CD4-positive, alpha-beta T cell treated with Interleukin-17A for 4 hours (primary cell): ENCODE data around the gene TAF11L11.
"Not testable (repeated sequence)": the region's sequence is repeated elsewhere in the genome, so short reads cannot be mapped to it uniquely, and the experiment has no call there.

ENCODE experiments used
- DNase-seq: peaks from one replicate; pipeline ENCODE4 v3.0.0-alpha.2; 2020; ENCODE audit warnings: mixed read lengths

TAF11L11 gene

DNA sequence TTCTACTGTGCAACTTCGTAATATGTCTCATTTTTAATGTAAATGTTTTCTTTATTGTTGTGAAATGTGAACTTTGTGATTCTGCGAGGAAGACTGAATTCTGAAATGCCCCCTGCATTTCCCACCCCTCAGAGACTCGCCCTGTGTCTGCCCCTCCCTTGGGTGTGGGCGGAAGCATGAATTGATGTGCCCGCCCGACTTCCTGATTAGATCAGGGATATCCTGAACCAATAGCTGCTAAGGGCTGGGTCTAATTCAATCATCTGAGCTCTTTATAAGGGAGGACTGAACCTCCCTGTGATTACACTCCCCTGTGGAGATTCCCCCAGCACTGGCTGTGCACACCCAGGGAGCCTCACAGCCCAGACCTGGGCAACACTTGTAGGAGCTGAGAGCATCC is at the start of gene TAF11L11:
TSS of gene TAF11L11 (plus strand) at position 304 of the 400 bp plus-strand sequence.
- not testable (repeated sequence) for DNase-seq

DNA sequence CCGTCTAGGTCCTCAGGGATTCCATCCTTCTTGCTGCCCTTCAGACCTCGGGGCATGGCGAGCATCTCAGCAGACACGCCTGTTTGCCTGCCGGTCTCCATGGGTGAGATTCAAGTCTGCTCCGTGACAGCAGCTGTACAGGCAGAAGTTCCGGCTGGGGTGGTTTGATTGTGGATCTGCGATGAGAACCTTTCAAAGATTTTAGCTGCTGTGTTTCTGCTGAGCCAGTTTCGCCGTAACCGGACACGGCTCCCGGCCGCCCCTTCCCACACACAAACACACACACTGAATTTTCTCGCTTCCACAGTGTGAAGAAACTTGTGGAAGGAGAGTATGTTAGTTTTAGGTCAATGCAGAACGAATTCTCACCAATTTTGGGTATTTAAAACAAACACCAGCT is 18.3 kb upstream of the TAF11L11 start, which contains the start of gene TAF11L7:
TSS of gene TAF11L7 (minus strand) at position 101 of the 400 bp plus-strand sequence.
- not testable (repeated sequence) for DNase-seq

DNA sequence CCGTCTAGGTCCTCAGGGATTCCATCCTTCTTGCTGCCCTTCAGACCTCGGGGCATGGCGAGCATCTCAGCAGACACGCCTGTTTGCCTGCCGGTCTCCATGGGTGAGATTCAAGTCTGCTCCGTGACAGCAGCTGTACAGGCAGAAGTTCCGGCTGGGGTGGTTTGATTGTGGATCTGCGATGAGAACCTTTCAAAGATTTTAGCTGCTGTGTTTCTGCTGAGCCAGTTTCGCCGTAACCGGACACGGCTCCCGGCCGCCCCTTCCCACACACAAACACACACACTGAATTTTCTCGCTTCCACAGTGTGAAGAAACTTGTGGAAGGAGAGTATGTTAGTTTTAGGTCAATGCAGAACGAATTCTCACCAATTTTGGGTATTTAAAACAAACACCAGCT is 13.1 kb upstream of the TAF11L11 start, which contains the start of gene TAF11L8:
TSS of gene TAF11L8 (minus strand) at position 101 of the 400 bp plus-strand sequence.
- DNase-seq = not testable (repeated sequence)

DNA sequence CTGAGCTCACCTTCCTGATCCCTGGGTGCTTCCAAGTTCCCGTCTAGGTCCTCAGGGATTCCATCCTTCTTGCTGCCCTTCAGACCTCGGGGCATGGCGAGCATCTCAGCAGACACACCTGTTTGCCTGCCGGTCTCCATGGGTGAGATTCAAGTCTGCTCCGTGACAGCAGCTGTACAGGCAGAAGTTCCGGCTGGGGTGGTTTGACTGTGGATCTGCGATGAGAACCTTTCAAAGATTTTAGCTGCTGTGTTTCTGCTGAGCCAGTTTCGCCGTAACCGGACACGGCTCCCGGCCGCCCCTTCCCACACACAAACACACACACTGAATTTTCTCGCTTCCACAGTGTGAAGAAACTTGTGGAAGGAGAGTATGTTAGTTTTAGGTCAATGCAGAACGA is 9.7 kb upstream of the TAF11L11 start, which contains the start of gene TAF11L9:
TSS of gene TAF11L9 (minus strand) at position 140 of the 400 bp plus-strand sequence.
- DNase-seq = not testable (repeated sequence)

GRCh38 chr5:17597728-17598127 is 6.3 kb upstream of the TAF11L11 start, which contains the start of gene TAF11L10:
Gene TAF11L10, minus strand, starts transcription at chr5:17597828.
- not testable (repeated sequence) for DNase-seq

- no peak for DNase-seq
These were observed 968 bp downstream of the TAF11L11 start for GRCh38 chr5:17604951-17605350.

DNA sequence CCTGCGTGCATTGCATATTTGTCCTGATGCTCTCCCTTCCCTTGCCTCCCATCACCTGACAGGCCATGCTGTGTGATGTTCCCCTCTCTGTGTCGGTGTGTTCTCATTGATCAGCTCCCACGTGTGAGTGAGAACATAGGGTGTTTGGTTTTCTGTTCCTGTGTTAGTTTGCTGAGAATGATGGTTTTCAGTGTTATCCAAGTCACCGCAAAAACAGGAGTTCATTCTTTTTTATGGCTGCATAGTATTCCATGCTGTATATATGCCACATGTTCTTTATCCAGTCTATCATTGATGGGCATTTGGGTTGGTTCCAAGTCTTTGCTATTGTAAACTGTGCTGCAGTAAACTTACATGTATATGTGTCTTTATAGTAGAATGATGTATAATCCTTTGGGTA is 3.5 kb downstream of the TAF11L11 start:
- not testable (repeated sequence) for DNase-seq

DNA sequence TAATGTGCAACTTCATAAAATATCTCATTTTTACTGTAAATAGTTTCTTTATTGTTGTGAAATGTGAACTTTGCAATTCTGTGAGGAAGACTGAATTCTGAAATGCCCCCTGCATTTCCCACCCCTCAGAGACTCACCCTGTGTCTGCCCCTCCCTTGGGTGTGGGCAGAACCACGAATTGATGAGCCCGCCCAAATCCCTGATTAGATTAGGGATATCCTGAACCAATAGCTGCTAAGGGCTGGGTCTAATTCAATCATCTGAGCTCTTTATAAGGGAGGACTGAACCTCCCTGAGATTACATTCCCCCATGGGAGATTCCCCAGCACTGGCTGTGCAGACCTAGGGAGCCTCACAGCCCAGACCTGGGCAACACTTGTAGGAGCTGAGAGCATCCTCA is 6.1 kb downstream of the TAF11L11 start, which contains the start of gene TAF11L12:
TSS of gene TAF11L12 (plus strand) at position 301 of the 400 bp plus-strand sequence.
- DNase-seq = not testable (repeated sequence)

DNA sequence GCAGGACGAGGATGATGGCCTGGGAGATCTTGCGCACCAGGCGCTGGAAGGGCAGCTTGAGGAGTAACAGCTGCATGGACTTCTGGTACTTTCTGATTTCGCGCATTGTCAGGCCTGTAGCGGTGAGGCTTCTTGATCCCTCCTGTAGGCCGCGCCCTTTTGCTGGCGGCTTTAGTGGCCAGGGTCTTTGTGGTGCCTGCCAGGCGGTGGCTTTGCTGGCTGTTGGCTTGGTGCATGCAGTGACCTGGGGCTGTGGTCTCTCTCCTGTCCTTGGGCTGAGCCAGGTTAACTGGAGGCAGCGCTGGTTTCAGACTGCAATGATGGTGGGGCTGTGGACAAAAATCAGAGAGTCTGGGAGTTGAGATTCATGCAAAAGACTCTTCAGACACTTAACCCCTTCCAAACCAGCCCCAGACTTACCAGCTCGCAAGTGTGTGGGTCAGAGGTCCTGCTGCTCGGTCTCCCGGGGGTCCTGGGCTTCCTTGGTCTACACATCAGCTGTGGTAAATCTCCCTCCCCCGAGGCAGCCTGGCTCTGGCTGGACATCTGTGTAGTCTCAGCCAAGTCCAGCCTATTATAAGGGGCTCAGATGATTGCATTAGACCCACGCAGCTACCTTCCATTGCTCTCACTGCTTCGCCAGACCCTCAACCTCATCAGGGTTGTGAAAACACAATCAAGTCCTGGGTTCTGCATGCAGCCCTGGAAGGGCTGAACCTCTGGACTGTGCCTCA is 11.1 kb downstream of the TAF11L11 start:
- no peak for DNase-seq

GRCh38 chr5:17619354-17619753 is 15.4 kb downstream of the TAF11L11 start:
- DNase-seq = no peak

DNA sequence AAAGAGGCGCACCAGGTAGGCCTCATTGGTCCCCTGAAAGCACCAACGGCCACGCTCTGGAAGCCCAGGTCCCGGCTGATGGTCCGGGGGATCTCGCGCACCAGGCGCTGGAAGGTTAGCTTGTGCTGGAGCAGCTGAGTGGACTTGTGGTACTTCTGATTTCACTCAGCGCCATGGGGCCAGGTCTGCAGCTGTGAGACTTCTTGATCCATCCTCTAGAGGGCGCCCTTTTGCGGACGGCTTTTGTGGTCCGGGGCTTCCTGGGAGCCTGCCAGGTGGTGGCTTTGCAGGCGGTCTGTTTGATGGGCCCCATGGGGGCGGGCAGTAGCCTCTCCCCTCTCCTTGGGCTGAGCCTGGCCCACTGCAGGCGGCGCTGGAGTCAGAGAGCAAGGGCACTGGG is 16.6 kb downstream of the TAF11L11 start:
- no peak for DNase-seq

GRCh38 chr5:17625686-17626085 is 21.7 kb downstream of the TAF11L11 start:
- DNase-seq = no peak

DNA sequence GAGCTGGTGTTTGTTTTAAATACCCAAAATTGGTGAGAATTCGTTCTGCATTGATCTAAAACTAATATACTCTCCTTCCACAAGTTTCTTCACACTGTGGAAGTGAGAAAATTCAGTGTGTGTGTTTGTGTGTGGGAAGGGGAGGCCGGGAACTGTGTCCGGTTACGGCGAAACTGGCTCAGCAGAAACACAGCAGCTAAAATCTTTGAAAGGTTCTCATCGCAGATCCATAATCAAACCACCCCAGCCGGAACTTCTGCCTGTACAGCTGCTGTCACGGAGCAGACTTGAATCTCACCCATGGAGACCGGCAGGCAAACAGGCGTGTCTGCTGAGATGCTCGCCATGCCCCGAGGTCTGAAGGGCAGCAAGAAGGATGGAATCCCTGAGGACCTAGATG is 27.8 kb downstream of the TAF11L11 start, which contains the start of gene TAF11L13:
TSS of gene TAF11L13 (plus strand) at position 301 of the 400 bp plus-strand sequence.
- DNase-seq = not testable (repeated sequence)

- DNase-seq = no peak
These were observed 30.2 kb downstream of the TAF11L11 start, which contains the start of gene TAF11L14 for GRCh38 chr5:17634160-17634559. Gene TAF11L14, plus strand, starts transcription at chr5:17634460.

DNA sequence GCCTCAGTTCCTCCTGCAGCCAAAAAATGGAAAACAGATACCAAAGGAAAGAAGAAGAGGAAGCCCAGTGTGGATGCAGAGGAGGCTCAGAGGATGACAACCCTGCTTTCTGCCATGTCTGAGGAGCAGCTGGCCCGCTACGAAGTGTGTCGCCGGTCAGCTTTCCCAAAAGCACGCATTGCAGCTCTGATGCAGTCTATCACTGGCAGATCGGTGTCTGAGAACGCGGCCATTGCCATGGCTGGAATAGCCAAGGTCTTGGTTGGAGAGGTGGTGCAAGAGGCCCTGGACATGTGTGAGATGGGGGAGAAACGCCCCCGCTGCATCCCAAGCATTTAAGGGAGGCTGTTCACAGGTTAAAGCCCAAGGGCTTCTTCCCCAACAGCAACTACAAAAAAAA is 45.2 kb downstream of the TAF11L11 start:
- DNase-seq = not testable (repeated sequence)

DNA sequence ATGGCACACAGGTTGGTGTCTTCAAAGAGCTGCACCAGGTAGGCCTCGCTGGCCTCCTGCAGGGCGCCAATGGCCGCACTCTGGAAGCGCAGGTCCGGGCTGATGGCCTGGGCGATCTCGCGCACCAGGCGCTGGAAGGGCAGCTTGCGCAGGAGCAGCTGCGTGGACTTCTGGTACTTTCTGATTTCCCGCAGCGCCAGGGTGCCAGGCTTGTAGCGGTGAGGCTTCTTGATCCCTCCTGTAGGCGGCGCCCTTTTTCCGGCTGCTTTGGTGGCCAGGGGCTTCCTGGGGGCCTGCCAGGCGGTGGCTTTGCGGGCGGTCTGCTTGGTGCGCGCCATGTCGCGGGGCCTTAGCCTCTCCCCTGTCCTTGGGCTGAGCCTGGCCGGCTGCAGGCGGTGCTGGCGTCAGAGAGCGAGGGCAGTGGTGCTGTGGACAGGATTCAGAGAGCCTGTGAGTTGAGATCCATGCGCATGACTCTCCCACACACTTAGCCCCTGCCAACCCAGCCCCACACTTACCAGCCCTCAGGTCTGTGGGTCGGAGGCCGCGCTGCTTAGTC is 51.3 kb downstream of the TAF11L11 start:
- DNase-seq = not testable (repeated sequence)
